HL-60 (cell line): ENCODE results near the gene USP53.
A peak's percentile ranks its signal among the peaks of the same experiment; 100 is the strongest.

ENCODE experiments used
- DNase-seq, 2 experiments: peaks; one replicate each; pipeline ENCODE4 v3.0.0-alpha.2; 2010 to 2020; ENCODE audit warnings: low read depth in 1 of 2, low spot score in 1 of 2
- H3K27ac ChIP-seq: fragments of 250-450 bp; sonication (Bioruptor Pico); replicated peaks from 2 replicates; pipeline ENCODE4 v1.5.1; 2020; ENCODE audit warnings: mild to moderate bottlenecking, moderate library complexity
- H3K27me3 ChIP-seq: fragments of 250-450 bp; sonication (Bioruptor Pico); 2 replicates; pipeline ENCODE4 v1.5.1; 2021; ENCODE audit warnings: mild to moderate bottlenecking, moderate library complexity; ENCODE audit not compliant: insufficient read depth, poor library complexity, severe bottlenecking
- H3K4me3 ChIP-seq: replicated peaks from 2 replicates; pipeline ENCODE4 v1.5.1; 2011; ENCODE audit warnings: mild to moderate bottlenecking, control low read depth, low read length; ENCODE audit not compliant: insufficient read depth
- CTCF ChIP-seq: IDR thresholded peaks from one replicate; pipeline ENCODE4 v1.5.1; 2011; ENCODE audit warnings: low read length, control low read depth, inconsistent platforms; ENCODE audit not compliant: insufficient read depth
- GABPA ChIP-seq: IDR thresholded peaks from 2 replicates; pipeline ENCODE4 v1.6.1; 2012; ENCODE audit warnings: low read depth
- POLR2AphosphoS5 ChIP-seq: IDR thresholded peaks from 2 replicates; pipeline ENCODE4 v1.6.1; 2012; ENCODE audit warnings: low read depth
- REST ChIP-seq: IDR thresholded peaks from 2 replicates; pipeline ENCODE4 v1.6.1; 2012; ENCODE audit warnings: low read depth; ENCODE audit not compliant: insufficient replicate concordance
- SPI1 ChIP-seq: IDR thresholded peaks from 2 replicates; pipeline ENCODE4 v1.6.1; 2012; ENCODE audit warnings: low read depth, mild to moderate bottlenecking, borderline replicate concordance

The USP53 gene

GRCh38 chr4:119284876-119285780 lies 72.6 kb downstream of the USP53 start:
- TF ChIP-seq SPI1 (no peak), POLR2AphosphoS5 (no peak), GABPA (no peak), CTCF (no peak), REST (no peak)

GRCh38 chr4:119286377-119287002 lies 74.0 kb downstream of the USP53 start:
- DNase-seq: peak in 1 of 2 experiments; percentile 19
- TF ChIP-seq CTCF (peak; percentile 23), POLR2AphosphoS5 (no peak), REST (no peak), GABPA (no peak)

More at GRCh38 chr4:119284876-119285780, 72.6 kb downstream of the USP53 start:
- H3K27ac ChIP-seq: no peak overlapping the region
- H3K4me3 ChIP-seq: no peak overlapping the region
- no peak for DNase-seq
- no peaks in the 10 kb centered on the region for H3K27me3 ChIP-seq

GRCh38 chr4:119289313-119289712 lies 76.8 kb downstream of the USP53 start:
- Histone ChIP-seq H3K27ac (no peak overlapping the region), H3K27me3 (no peaks in the 10 kb centered on the region), H3K4me3 (no peak overlapping the region)
- DNase-seq: no peak
- TF ChIP-seq CTCF (no peak), SPI1 (no peak), GABPA (no peak), POLR2AphosphoS5 (no peak), REST (no peak)

More at GRCh38 chr4:119286377-119287002, 74.0 kb downstream of the USP53 start:
- H3K27ac ChIP-seq: no peak overlapping the region
- H3K27me3 ChIP-seq: no peaks in the 10 kb centered on the region
- H3K4me3 ChIP-seq: no peak overlapping the region
